Smooth muscle cell (in vitro differentiated cells): ENCODE data around the gene PPP1R13B. TPM values are rescaled to one million over a fixed set of nuclear protein-coding genes. Genes with fewer than 3 reads are reported as not detected.

Experiments used
- DNase-seq: peaks from one replicate; lab custom pipeline; 2025; ENCODE audit not compliant: unreplicated experiment; lab: John Stamatoyannopoulos, UW
- H2AFZ ChIP-seq: fragments of 200-600 bp; sonication (generic); 2 replicates; pipeline ENCODE4 v1.6.0; 2016; ENCODE audit warnings: antibody characterized with exemption, low read depth, mild to moderate bottlenecking
- H3F3A ChIP-seq: fragments of 200-600 bp; sonication (generic); 2 replicates; pipeline ENCODE4 v1.6.0; 2017; ENCODE audit warnings: antibody characterized with exemption, low read depth
- H3K27ac ChIP-seq: fragments of 200-600 bp; sonication (generic); 2 replicates; pipeline ENCODE4 v1.5.1; 2016; ENCODE audit warnings: low read depth, mild to moderate bottlenecking
- H3K27me3 ChIP-seq: fragments of 200-600 bp; sonication (generic); 2 replicates; pipeline ENCODE4 v1.6.1; 2016; ENCODE audit warnings: low read depth, mild to moderate bottlenecking
- H3K36me3 ChIP-seq: fragments of 200-600 bp; sonication (generic); 2 replicates; pipeline ENCODE4 v1.5.1; 2016; ENCODE audit warnings: low read depth
- H3K4me1 ChIP-seq: fragments of 200-600 bp; sonication (generic); 2 replicates; pipeline ENCODE4 v1.5.1; 2016; ENCODE audit warnings: low read depth
- H3K4me2 ChIP-seq: fragments of 200-600 bp; sonication (generic); 2 replicates; pipeline ENCODE4 v1.6.0; 2016; ENCODE audit warnings: mild to moderate bottlenecking
- H3K4me3 ChIP-seq: fragments of 200-600 bp; sonication (generic); 2 replicates; pipeline ENCODE4 v1.5.1; 2016; ENCODE audit warnings: mild to moderate bottlenecking
- H3K79me2 ChIP-seq: fragments of 200-600 bp; sonication (generic); 2 replicates; pipeline ENCODE4 v1.6.0; 2016; ENCODE audit warnings: low read depth, mild to moderate bottlenecking
- H3K9ac ChIP-seq: fragments of 200-600 bp; sonication (generic); 2 replicates; pipeline ENCODE4 v1.6.0; 2016; ENCODE audit warnings: low read depth
- H3K9me3 ChIP-seq: fragments of 200-600 bp; sonication (generic); replicated peaks from 2 replicates; pipeline ENCODE4 v1.5.1; 2016; ENCODE audit warnings: low read depth
- H4K20me1 ChIP-seq: fragments of 200-600 bp; sonication (generic); 2 replicates; pipeline ENCODE4 v1.6.0; 2016; ENCODE audit warnings: low read depth
- CTCF ChIP-seq: fragments of 200-600 bp; sonication (generic); IDR thresholded peaks from 2 replicates; pipeline ENCODE4 v1.5.1; 2017; ENCODE audit warnings: borderline replicate concordance, mild to moderate bottlenecking, antibody characterized with exemption; ENCODE audit not compliant: insufficient read depth, poor library complexity, severe bottlenecking
- WGBS: methylation state at CpG from one replicate; pipeline ENCODE4 v1.1.7; 2016; ENCODE audit warnings: low lambda C conversion rate; 5-methylcytosine and 5-hydroxymethylcytosine counted together
- polyA plus RNA-seq: library from polyadenylated mRNA; unstranded; fragments of >200 nt; fragmentation: Nextera tagmentation; extraction: Ambion mirVana; gene quantifications from 2 replicates; pipeline ENCODE4 v1.2.1, GENCODE V29; 2016
- total RNA-seq: library from RNA; depleted of rRNA; stranded (reverse); fragments of >200 nt; gene quantifications from 2 replicates; pipeline ENCODE4 v1.2.3, GENCODE V29; 2014

Gene PPP1R13B
- total and polyA plus RNA-seq, 2 experiments from 2014 or later, result 2.3 to 4.3 TPM

- H3K79me2 ChIP-seq, result no peaks in the 10 kb centered on the region
- no peak overlapping the region for H2AFZ ChIP-seq
- H3K4me3 ChIP-seq, result no peak overlapping the region
- H3K4me2 ChIP-seq, result no peak overlapping the region
- 96% methylated on average over 6 of the region's 6 CpGs for WGBS
- H3K9ac ChIP-seq, result no peak overlapping the region
- H3K9me3 ChIP-seq, result no peaks in the 10 kb centered on the region
- no peaks in the 10 kb centered on the region for H4K20me1 ChIP-seq
- no peaks in the 10 kb centered on the region for H3F3A ChIP-seq
- no peaks in the 10 kb centered on the region for H3K36me3 ChIP-seq
- H3K4me1 ChIP-seq, result no peaks in the 10 kb centered on the region
- no peaks in the 10 kb centered on the region for H3K27me3 ChIP-seq
- no peak for DNase-seq
- TF ChIP-seq CTCF, result no peak
- no peak overlapping the region for H3K27ac ChIP-seq
These were observed 39.8 kb upstream of the PPP1R13B start for GRCh38 chr14:103887170-103887501.

- H3K79me2 ChIP-seq, result no peaks in the 10 kb centered on the region
- H3K4me2 ChIP-seq, result no peak overlapping the region
- H2AFZ ChIP-seq, result no peak overlapping the region
- H3K4me1 ChIP-seq, result no peaks in the 10 kb centered on the region
- H3K27ac ChIP-seq, result no peak overlapping the region
- no peaks in the 10 kb centered on the region for H3K36me3 ChIP-seq
- H3K27me3 ChIP-seq, result no peaks in the 10 kb centered on the region
- H3K9me3 ChIP-seq, result no peaks in the 10 kb centered on the region
- H3F3A ChIP-seq, result no peaks in the 10 kb centered on the region
- peak; percentile 9 for TF ChIP-seq CTCF
- WGBS, result 69% methylated on average over 27 of the region's 27 CpGs
- no peak overlapping the region for H3K9ac ChIP-seq
- no peaks in the 10 kb centered on the region for H4K20me1 ChIP-seq
- no peak overlapping the region for H3K4me3 ChIP-seq
- DNase-seq, result no peak
These were observed 39.2 kb upstream of the PPP1R13B start for GRCh38 chr14:103886304-103887169.

- Histone ChIP-seq H3K9me3 (no peaks in the 10 kb centered on the region), H2AFZ (no peak overlapping the region), H3K27ac (no peak overlapping the region), H3F3A (no peaks in the 10 kb centered on the region), H4K20me1 (no peaks in the 10 kb centered on the region), H3K9ac (no peak overlapping the region), H3K4me1 (no peaks in the 10 kb centered on the region), H3K36me3 (no peaks in the 10 kb centered on the region), H3K4me2 (no peak overlapping the region), H3K4me3 (no peak overlapping the region), H3K79me2 (no peaks in the 10 kb centered on the region), H3K27me3 (no peaks in the 10 kb centered on the region)
- no peak for DNase-seq
- no peak for TF ChIP-seq CTCF
- 90% methylated on average over 14 of the region's 14 CpGs for WGBS
These were observed 38.1 kb upstream of the PPP1R13B start for GRCh38 chr14:103885509-103885932.

GRCh38 chr14:103884854-103885253, 37.5 kb upstream of the PPP1R13B start:
- Histone ChIP-seq H3K36me3 (no peaks in the 10 kb centered on the region), H3K4me2 (no peak overlapping the region), H3K9me3 (no peaks in the 10 kb centered on the region), H3K9ac (no peak overlapping the region), H4K20me1 (no peaks in the 10 kb centered on the region), H3K27ac (no peak overlapping the region), H3K4me3 (no peak overlapping the region), H2AFZ (no peak overlapping the region), H3K4me1 (peaks cover 3% of the 10 kb centered on the region), H3K27me3 (no peaks in the 10 kb centered on the region), H3F3A (no peaks in the 10 kb centered on the region), H3K79me2 (no peaks in the 10 kb centered on the region)
- 88% methylated on average over 9 of the region's 9 CpGs for WGBS
- TF ChIP-seq CTCF, result no peak
- DNase-seq, result no peak
